GM11168 (cell line): ENCODE measurements around the gene TMEM131L.
"Not testable (repeated sequence)": the region's sequence is repeated elsewhere in the genome, so short reads cannot be mapped to it uniquely, and the experiment has no call there.

Experiments
- in situ Hi-C: fragments of 300-500 bp; cut with MboI; formaldehyde crosslinking; loops from one replicate; pipeline ENCODE4 v1.12.0; 2022; ENCODE audit warnings: low sequenced_read_pairs; ENCODE audit not compliant: unreplicated experiment

The TMEM131L gene

GRCh38 chr4:153594210-153594609, 128.1 kb downstream of the TMEM131L start:
- in situ Hi-C loops = no loop called here

- in situ Hi-C loops = no loop called here
Observed at GRCh38 chr4:153595894-153596601, 129.9 kb downstream of the TMEM131L start.

GRCh38 chr4:153602758-153603157, 136.6 kb downstream of the TMEM131L start:
- in situ Hi-C loops = no loop called here

- in situ Hi-C loops = no loop called here
Observed at GRCh38 chr4:153603258-153603657, 137.1 kb downstream of the TMEM131L start.

- in situ Hi-C loops = no loop called here
Observed at GRCh38 chr4:153603835-153604234, 137.7 kb downstream of the TMEM131L start.

- in situ Hi-C loops = not testable (repeated sequence)
Observed at GRCh38 chr4:153609070-153609469, 142.9 kb downstream of the TMEM131L start.

- in situ Hi-C loops = no loop called here
Observed at GRCh38 chr4:153610623-153611376, 144.6 kb downstream of the TMEM131L start.

GRCh38 chr4:153611679-153612078, 145.5 kb downstream of the TMEM131L start:
- in situ Hi-C loops = no loop called here

- in situ Hi-C loops = no loop called here
Observed at GRCh38 chr4:153612878-153613277, 146.7 kb downstream of the TMEM131L start.

- in situ Hi-C loops = no loop called here
Observed at GRCh38 chr4:153616006-153616555, 149.9 kb downstream of the TMEM131L start.

- in situ Hi-C loops = no loop called here
Observed at GRCh38 chr4:153618833-153619232, 152.7 kb downstream of the TMEM131L start.

GRCh38 chr4:153619811-153620210, 153.7 kb downstream of the TMEM131L start:
- in situ Hi-C loops = no loop called here

GRCh38 chr4:153620352-153620751, 154.2 kb downstream of the TMEM131L start:
- in situ Hi-C loops = no loop called here

- in situ Hi-C loops = no loop called here
Observed at GRCh38 chr4:153622093-153622492, 155.9 kb downstream of the TMEM131L start.

- in situ Hi-C loops = no loop called here
Observed at GRCh38 chr4:153622778-153623240, 156.6 kb downstream of the TMEM131L start.

GRCh38 chr4:153623491-153623890, 157.3 kb downstream of the TMEM131L start:
- in situ Hi-C loops = no loop called here

GRCh38 chr4:153628796-153629315, 162.7 kb downstream of the TMEM131L start:
- in situ Hi-C loops = no loop called here

GRCh38 chr4:153629776-153630175, 163.6 kb downstream of the TMEM131L start:
- in situ Hi-C loops = loop anchor here (10.0 kb wide), 1 partner anchor 115 kb away; no protein-coding TSS in a partner anchor

GRCh38 chr4:153634738-153635353, 168.7 kb downstream of the TMEM131L start:
- in situ Hi-C loops = loop anchor here (10.0 kb wide), 1 partner anchor 110 kb away; no protein-coding TSS in a partner anchor

- in situ Hi-C loops = loop anchor here (10.0 kb wide), 1 partner anchor 109 kb away; no protein-coding TSS in a partner anchor
Observed at GRCh38 chr4:153635846-153636245, 169.7 kb downstream of the TMEM131L start.
